HEK293 (cell line): ENCODE data around the gene ZNF883.

Source experiments
- CTCF ChIA-PET: fragments of 350-600 bp; formaldehyde crosslinking; extraction: SDS; loops from one replicate; lab custom pipeline; 2021; ENCODE audit warnings: antibody characterized with exemption; lab: Yijun Ruan, JAX
- POLR2A ChIA-PET: fragments of 300-600 bp; formaldehyde crosslinking; extraction: SDS; loops from one replicate; lab custom pipeline; 2020; ENCODE audit warnings: antibody characterized with exemption, inconsistent platforms; lab: Yijun Ruan, JAX
- H3K27ac ChIP-seq: fragments of 200-500 bp; sonication (Bioruptor generic); 2 replicates; pipeline ENCODE4 v1.5.1; 2014; ENCODE audit warnings: low read depth, low read length, control low read depth, inconsistent platforms; ENCODE audit errors: extremely low read depth
- H3K36me3 ChIP-seq, 2 experiments: fragments of 200-500 bp in 1 of 2; sonication (Bioruptor generic) in 1 of 2; 1 replicate in 1 of 2; 2 replicates in 1 of 2; pipeline ENCODE4 v1.5.1; 2014 to 2017; ENCODE audit warnings: inconsistent platforms in 2 of 2, low read length in 2 of 2; ENCODE audit not compliant: control insufficient read depth in 2 of 2, insufficient read depth in 1 of 2
- H3K4me1 ChIP-seq: fragments of 200-500 bp; sonication (Bioruptor generic); 2 replicates; pipeline ENCODE4 v1.5.1; 2014; ENCODE audit warnings: mild to moderate bottlenecking, low read length, inconsistent platforms; ENCODE audit not compliant: control insufficient read depth, insufficient read depth
- H3K4me3 ChIP-seq: 2 replicates; pipeline ENCODE4 v1.5.1; 2011; ENCODE audit warnings: low read depth, mild to moderate bottlenecking, control low read depth, low read length, moderate library complexity
- H3K9me3 ChIP-seq: fragments of 200-500 bp; sonication (Bioruptor generic); 2 replicates; pipeline ENCODE4 v1.5.1; 2014; ENCODE audit warnings: low read depth, low read length, inconsistent platforms; ENCODE audit not compliant: control insufficient read depth, insufficient read depth
- GLI2 ChIP-seq: fragments of 450-650 bp; formaldehyde crosslinking; IDR thresholded peaks from 2 replicates; pipeline ENCODE4; 2017; ENCODE audit warnings: missing biosample characterization, missing genetic modification characterization, low read depth, borderline replicate concordance
- ZBTB6 ChIP-seq: fragments of 450-650 bp; formaldehyde crosslinking; IDR thresholded peaks from 2 replicates; pipeline ENCODE4 v1.5.1; 2017; ENCODE audit warnings: missing biosample characterization, missing genetic modification characterization
- ZNF221 ChIP-seq: fragments of 450-650 bp; formaldehyde crosslinking; IDR thresholded peaks from 2 replicates; pipeline ENCODE4 v1.5.1; 2017; ENCODE audit warnings: missing biosample characterization, missing genetic modification characterization, borderline replicate concordance
- ZNF266 ChIP-seq: fragments of 450-650 bp; formaldehyde crosslinking; IDR thresholded peaks from 2 replicates; pipeline ENCODE4 v1.5.1; 2016; ENCODE audit warnings: missing biosample characterization, missing genetic modification characterization, low read depth
- ZNF362 ChIP-seq: fragments of 450-650 bp; formaldehyde crosslinking; IDR thresholded peaks from 2 replicates; pipeline ENCODE4 v1.5.1; 2016; ENCODE audit warnings: missing biosample characterization, missing genetic modification characterization
- ZNF366 ChIP-seq: fragments of 450-650 bp; formaldehyde crosslinking; conservative IDR thresholded peaks from 2 replicates; pipeline ENCODE4 v1.5.1; 2016; ENCODE audit warnings: missing biosample characterization, missing genetic modification characterization
- ZNF426 ChIP-seq: fragments of 450-650 bp; formaldehyde crosslinking; IDR thresholded peaks from 2 replicates; pipeline ENCODE4 v1.5.1; 2017; ENCODE audit warnings: missing biosample characterization, missing genetic modification characterization, mild to moderate bottlenecking, inconsistent platforms, moderate library complexity
- ZNF555 ChIP-seq: fragments of 450-650 bp; formaldehyde crosslinking; conservative IDR thresholded peaks from 2 replicates; pipeline ENCODE4 v1.5.1; 2017; ENCODE audit warnings: missing biosample characterization, mild to moderate bottlenecking, missing genetic modification characterization, inconsistent platforms
- ZNF670 ChIP-seq: fragments of 450-650 bp; formaldehyde crosslinking; IDR thresholded peaks from 2 replicates; pipeline ENCODE4 v1.5.1; 2016; ENCODE audit warnings: missing biosample characterization, missing genetic modification characterization, low read depth

ZNF883 gene

GRCh38 chr9:112912636-112913035 is 99.4 kb downstream of the ZNF883 start:
- no peaks in the 10 kb centered on the region for H3K36me3 ChIP-seq
- POLR2A ChIA-PET, result no interaction called here

GRCh38 chr9:112911736-112912135 is 100.3 kb downstream of the ZNF883 start:
- POLR2A ChIA-PET, result no interaction called here
- Histone ChIP-seq H3K27ac (no peak overlapping the region), H3K4me1 (peaks cover 2% of the 10 kb centered on the region; the same call in 1 of the 2 replicates), H3K9me3 (no peaks in the 10 kb centered on the region), H3K4me3 (no peak overlapping the region), H3K36me3 (no peaks in the 10 kb centered on the region)
- CTCF ChIA-PET, result interaction anchor here (0.7 to 7.7 kb wide), 2 partner anchors 9 to 14 kb away, joined by 3 to 47 read pairs; no protein-coding TSS in a partner anchor
- no peak for TF ChIP-seq ZBTB6 (tag by site-specific recombination)
- no peak for TF ChIP-seq ZNF266 (tag by site-specific recombination)
- TF ChIP-seq ZNF221 (tag by site-specific recombination), result no peak
- TF ChIP-seq ZNF426, result no peak
- TF ChIP-seq GLI2 (tag by site-specific recombination), result no peak
- TF ChIP-seq ZNF362 (tag by site-specific recombination), result no peak
- TF ChIP-seq ZNF670 (tag by site-specific recombination), result no peak
- TF ChIP-seq ZNF555 (tag by site-specific recombination), result no peak

More at GRCh38 chr9:112912636-112913035, 99.4 kb downstream of the ZNF883 start:
- no peak for TF ChIP-seq ZNF366 (tag by site-specific recombination)
- TF ChIP-seq, all 188 proteins: peak for 0
- Histone ChIP-seq H3K4me1 (peaks cover 2% of the 10 kb centered on the region; the same call in 1 of the 2 replicates), H3K9me3 (no peaks in the 10 kb centered on the region), H3K4me3 (no peak overlapping the region), H3K27ac (no peak overlapping the region)
- CTCF ChIA-PET, result interaction anchor here (1.0 to 7.7 kb wide), 2 partner anchors 9 to 200 kb away, joined by 3 to 47 read pairs; no protein-coding TSS in a partner anchor
